ENCODE results near the gene HDGFL1.

DNA sequence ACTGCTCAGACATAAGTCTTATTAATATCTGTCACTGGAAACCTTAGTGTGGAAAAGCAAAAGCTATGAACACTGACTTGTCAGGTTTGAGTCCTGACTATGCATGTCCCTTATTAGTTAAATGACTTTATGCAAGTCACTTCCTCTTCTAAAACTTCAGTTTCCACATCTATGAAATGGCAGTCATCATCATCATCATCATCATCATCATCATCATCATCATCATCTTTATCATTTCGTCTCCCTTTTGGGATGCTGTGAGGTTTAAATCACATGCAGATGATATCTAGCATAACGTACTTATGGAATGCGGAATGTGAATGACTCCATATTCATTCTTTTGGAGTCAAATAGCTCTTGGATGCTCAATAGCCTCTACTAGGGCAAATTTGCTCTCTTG is 24.5 kb downstream of the HDGFL1 start:
- TF ChIP-seq, protein P1, sequence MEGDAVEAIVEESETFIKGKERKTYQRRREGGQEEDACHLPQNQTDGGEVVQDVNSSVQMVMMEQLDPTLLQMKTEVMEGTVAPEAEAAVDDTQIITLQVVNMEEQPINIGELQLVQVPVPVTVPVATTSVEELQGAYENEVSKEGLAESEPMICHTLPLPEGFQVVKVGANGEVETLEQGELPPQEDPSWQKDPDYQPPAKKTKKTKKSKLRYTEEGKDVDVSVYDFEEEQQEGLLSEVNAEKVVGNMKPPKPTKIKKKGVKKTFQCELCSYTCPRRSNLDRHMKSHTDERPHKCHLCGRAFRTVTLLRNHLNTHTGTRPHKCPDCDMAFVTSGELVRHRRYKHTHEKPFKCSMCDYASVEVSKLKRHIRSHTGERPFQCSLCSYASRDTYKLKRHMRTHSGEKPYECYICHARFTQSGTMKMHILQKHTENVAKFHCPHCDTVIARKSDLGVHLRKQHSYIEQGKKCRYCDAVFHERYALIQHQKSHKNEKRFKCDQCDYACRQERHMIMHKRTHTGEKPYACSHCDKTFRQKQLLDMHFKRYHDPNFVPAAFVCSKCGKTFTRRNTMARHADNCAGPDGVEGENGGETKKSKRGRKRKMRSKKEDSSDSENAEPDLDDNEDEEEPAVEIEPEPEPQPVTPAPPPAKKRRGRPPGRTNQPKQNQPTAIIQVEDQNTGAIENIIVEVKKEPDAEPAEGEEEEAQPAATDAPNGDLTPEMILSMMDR (conservative IDR thresholded peaks at IDR 0.05 in 1 of 2, IDR thresholded peaks at IDR 0.05 in 1 of 2; ENCODE audit: low read depth in 1 of 2, low read length in 2 of 2), result no peak
- TF ChIP-seq EZH2 (IDR thresholded peaks at IDR 0.05; ENCODE audit: low read length, missing control alignments), result no peak

Data from fibroblast of lung (primary cell).